Activated naive CD4-positive, alpha-beta T cell treated with anti-CD3 and anti-CD28 coated beads for 36 hours (primary cell): ENCODE results near the gene VWA8. TPM values are rescaled to one million over a fixed set of nuclear protein-coding genes. Genes with fewer than 3 reads are reported as not detected.

Experiments
- CTCF ChIA-PET: fragments of 350-600 bp; sonication (Branson Sonifier 250); formaldehyde crosslinking; loops from one replicate; lab custom pipeline; 2021; ENCODE audit warnings: antibody characterized with exemption; lab: Charles Lee
- DNase-seq: peaks from one replicate; pipeline ENCODE4 v3.0.0-alpha.2; 2020
- H3K27ac Mint-ChIP-seq: one replicate; pipeline ENCODE4 v1.8.0; 2021; ENCODE audit warnings: mild to moderate bottlenecking, mixed read lengths
- H3K27me3 Mint-ChIP-seq: one replicate; pipeline ENCODE4 v1.8.0; 2021; ENCODE audit warnings: low read depth, mixed read lengths
- H3K36me3 Mint-ChIP-seq: one replicate; pipeline ENCODE4 v1.8.0; 2021; ENCODE audit warnings: low read depth, mixed read lengths
- H3K4me1 Mint-ChIP-seq: one replicate; pipeline ENCODE4 v1.8.0; 2021; ENCODE audit warnings: low read depth, mixed read lengths
- H3K4me3 Mint-ChIP-seq: one replicate; pipeline ENCODE4 v1.8.0; 2021; ENCODE audit warnings: mild to moderate bottlenecking, moderate library complexity, mixed read lengths
- H3K9me3 Mint-ChIP-seq: one replicate; pipeline ENCODE4 v1.8.0; 2021; ENCODE audit warnings: mixed read lengths
- intact Hi-C: fragments of 100-400 bp; cut with micrococcal nuclease; formaldehyde crosslinking; loops from one replicate; pipeline ENCODE4 v1.15.1; 2023
- total RNA-seq, 2 experiments: library from RNA; stranded (reverse); gene quantifications; one replicate each; pipeline ENCODE4 v1.2.3, GENCODE V29; 2021

The VWA8 gene
- total RNA-seq, 2 experiments from 2014 or later, result 21.2 to 21.5 TPM

DNA sequence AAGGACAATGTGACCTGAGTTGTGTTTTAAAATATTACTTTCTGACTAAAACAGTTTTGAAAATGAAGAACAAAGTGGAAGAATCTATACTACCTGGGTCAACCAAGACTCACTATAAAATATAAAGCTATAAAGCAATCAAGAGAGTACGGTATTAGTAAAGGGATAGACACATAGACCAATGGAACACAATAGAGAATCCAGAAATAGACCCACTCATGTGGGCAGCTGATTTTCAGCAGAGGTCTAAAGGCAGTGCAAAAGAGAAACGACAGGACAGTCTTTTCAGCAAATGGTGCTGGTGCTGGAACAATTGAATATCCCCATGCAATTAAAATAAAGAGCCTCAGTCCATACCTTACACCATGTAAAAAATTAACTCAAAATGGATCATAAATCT lies 278.9 kb downstream of the VWA8 start:
- Mint-ChIP-seq H3K27me3 (no peaks in the 10 kb centered on the region), H3K27ac (no peak overlapping the region), H3K4me3 (no peak overlapping the region), H3K4me1 (peaks cover 8% of the 10 kb centered on the region), H3K36me3 (peaks cover 33% of the 10 kb centered on the region), H3K9me3 (no peaks in the 10 kb centered on the region)
- CTCF ChIA-PET, result interaction anchor here (0.9 kb wide), 1 partner anchor 10 kb away, joined by 3 read pairs; no protein-coding TSS in a partner anchor
- no peak for DNase-seq
- intact Hi-C loops, result no loop called here

- H3K9me3 Mint-ChIP-seq, result no peaks in the 10 kb centered on the region
- no peak for DNase-seq
- H3K4me3 Mint-ChIP-seq, result no peak overlapping the region
- H3K27ac Mint-ChIP-seq, result no peak overlapping the region
- intact Hi-C loops, result no loop called here
- H3K4me1 Mint-ChIP-seq, result peaks cover 8% of the 10 kb centered on the region
- H3K36me3 Mint-ChIP-seq, result peaks cover 32% of the 10 kb centered on the region
- CTCF ChIA-PET, result interaction anchor here (0.9 kb wide), 1 partner anchor 9 kb away, joined by 3 read pairs; no protein-coding TSS in a partner anchor
- H3K27me3 Mint-ChIP-seq, result no peaks in the 10 kb centered on the region
These were observed 279.3 kb downstream of the VWA8 start for GRCh38 chr13:41681587-41681986.

- no peak for DNase-seq
- peaks cover 8% of the 10 kb centered on the region for H3K4me1 Mint-ChIP-seq
- no peak overlapping the region for H3K27ac Mint-ChIP-seq
- H3K9me3 Mint-ChIP-seq, result no peaks in the 10 kb centered on the region
- H3K4me3 Mint-ChIP-seq, result no peak overlapping the region
- peaks cover 28% of the 10 kb centered on the region for H3K36me3 Mint-ChIP-seq
- intact Hi-C loops, result no loop called here
- CTCF ChIA-PET, result no interaction called here
- H3K27me3 Mint-ChIP-seq, result no peaks in the 10 kb centered on the region
These were observed 280.0 kb downstream of the VWA8 start for GRCh38 chr13:41680900-41681299.

DNA sequence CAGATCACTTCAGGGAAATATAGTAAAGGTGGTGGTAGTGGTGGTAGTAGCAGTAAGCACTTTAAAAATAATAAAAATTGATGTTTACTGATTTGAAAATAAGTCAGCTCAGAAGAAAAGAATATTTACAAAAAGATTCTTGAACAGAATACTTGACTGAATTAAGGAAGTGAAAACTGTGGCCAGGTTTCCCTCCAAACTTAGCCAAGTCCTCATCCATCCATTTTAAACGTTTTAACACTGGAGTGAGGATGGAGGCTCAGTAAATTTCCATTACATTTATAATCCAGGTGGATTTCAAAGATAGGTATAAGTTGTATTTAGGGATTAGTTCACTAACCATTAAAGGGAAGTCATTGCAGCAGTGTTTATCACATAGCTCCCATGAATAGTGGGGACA lies 282.1 kb downstream of the VWA8 start:
- peaks cover 8% of the 10 kb centered on the region for H3K4me1 Mint-ChIP-seq
- no peak for DNase-seq
- no peaks in the 10 kb centered on the region for H3K27me3 Mint-ChIP-seq
- CTCF ChIA-PET, result interaction anchor here (0.6 to 2.4 kb wide), 2 partner anchors 10 to 11 kb away, joined by 3 to 10 read pairs; no protein-coding TSS in a partner anchor
- intact Hi-C loops, result no loop called here
- H3K4me3 Mint-ChIP-seq, result no peak overlapping the region
- no peak overlapping the region for H3K27ac Mint-ChIP-seq
- peaks cover 21% of the 10 kb centered on the region for H3K36me3 Mint-ChIP-seq
- no peaks in the 10 kb centered on the region for H3K9me3 Mint-ChIP-seq

- Mint-ChIP-seq H3K4me1 (peaks cover 8% of the 10 kb centered on the region), H3K27ac (no peak overlapping the region), H3K36me3 (peaks cover 15% of the 10 kb centered on the region), H3K9me3 (no peaks in the 10 kb centered on the region), H3K27me3 (no peaks in the 10 kb centered on the region), H3K4me3 (no peak overlapping the region)
- intact Hi-C loops, result no loop called here
- CTCF ChIA-PET, result interaction anchor here (0.6 to 2.4 kb wide), 3 partner anchors 9 to 434 kb away, joined by 3 to 10 read pairs (median 3); no protein-coding TSS in a partner anchor
- no peak for DNase-seq
These were observed 282.7 kb downstream of the VWA8 start for GRCh38 chr13:41678249-41678648.

GRCh38 chr13:41675306-41675705 lies 285.6 kb downstream of the VWA8 start:
- H3K36me3 Mint-ChIP-seq, result peaks cover 3% of the 10 kb centered on the region
- H3K4me3 Mint-ChIP-seq, result no peak overlapping the region
- peaks cover 2% of the 10 kb centered on the region for H3K4me1 Mint-ChIP-seq
- no peak overlapping the region for H3K27ac Mint-ChIP-seq
- no peak for DNase-seq
- H3K9me3 Mint-ChIP-seq, result no peaks in the 10 kb centered on the region
- intact Hi-C loops, result no loop called here
- no peaks in the 10 kb centered on the region for H3K27me3 Mint-ChIP-seq
- CTCF ChIA-PET, result interaction anchor here (0.5 to 1.2 kb wide), 2 partner anchors 54 to 156 kb away, joined by 3 to 4 read pairs; no protein-coding TSS in a partner anchor

GRCh38 chr13:41674246-41674645 lies 286.7 kb downstream of the VWA8 start:
- intact Hi-C loops, result no loop called here
- no peak for DNase-seq
- Mint-ChIP-seq H3K4me3 (no peak overlapping the region), H3K9me3 (no peaks in the 10 kb centered on the region), H3K27ac (no peak overlapping the region), H3K4me1 (no peaks in the 10 kb centered on the region), H3K27me3 (no peaks in the 10 kb centered on the region), H3K36me3 (peaks cover 3% of the 10 kb centered on the region)
- CTCF ChIA-PET, result interaction anchor here (0.5 to 0.7 kb wide), 2 partner anchors 78 to 88 kb away, joined by 3 read pairs; no protein-coding TSS in a partner anchor

DNA sequence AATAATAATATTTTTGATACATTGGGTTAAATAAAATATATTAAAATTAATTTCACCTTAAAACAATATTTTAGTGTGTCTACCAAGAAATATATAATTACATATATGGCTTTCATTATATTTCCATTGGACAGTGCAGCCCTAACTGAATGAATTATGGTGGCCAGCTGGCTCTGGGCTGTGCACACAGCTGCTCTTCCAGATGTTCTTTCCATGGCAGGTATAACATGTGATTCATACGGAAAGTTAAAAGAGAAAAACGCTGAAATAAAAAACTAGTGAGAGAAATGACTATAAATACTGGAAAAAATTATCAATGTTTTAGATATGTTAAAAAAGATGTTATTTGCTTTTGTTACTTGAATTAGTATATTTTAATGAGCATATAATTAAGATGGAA lies 287.3 kb downstream of the VWA8 start:
- peaks cover 3% of the 10 kb centered on the region for H3K36me3 Mint-ChIP-seq
- H3K27me3 Mint-ChIP-seq, result no peaks in the 10 kb centered on the region
- no peak overlapping the region for H3K27ac Mint-ChIP-seq
- CTCF ChIA-PET, result interaction anchor here (0.7 kb wide), 1 partner anchor 77 kb away, joined by 3 read pairs; no protein-coding TSS in a partner anchor
- no peaks in the 10 kb centered on the region for H3K9me3 Mint-ChIP-seq
- H3K4me3 Mint-ChIP-seq, result no peak overlapping the region
- no peaks in the 10 kb centered on the region for H3K4me1 Mint-ChIP-seq
- intact Hi-C loops, result no loop called here
- DNase-seq, result no peak

- intact Hi-C loops, result no loop called here
- no peak overlapping the region for H3K27ac Mint-ChIP-seq
- H3K4me1 Mint-ChIP-seq, result no peaks in the 10 kb centered on the region
- CTCF ChIA-PET, result interaction anchor here (0.7 kb wide), 1 partner anchor 442 kb away, joined by 3 read pairs; no protein-coding TSS in a partner anchor
- no peaks in the 10 kb centered on the region for H3K9me3 Mint-ChIP-seq
- peaks cover 2% of the 10 kb centered on the region for H3K36me3 Mint-ChIP-seq
- H3K27me3 Mint-ChIP-seq, result no peaks in the 10 kb centered on the region
- no peak for DNase-seq
- H3K4me3 Mint-ChIP-seq, result no peak overlapping the region
These were observed 290.0 kb downstream of the VWA8 start for GRCh38 chr13:41670873-41671443.

DNA sequence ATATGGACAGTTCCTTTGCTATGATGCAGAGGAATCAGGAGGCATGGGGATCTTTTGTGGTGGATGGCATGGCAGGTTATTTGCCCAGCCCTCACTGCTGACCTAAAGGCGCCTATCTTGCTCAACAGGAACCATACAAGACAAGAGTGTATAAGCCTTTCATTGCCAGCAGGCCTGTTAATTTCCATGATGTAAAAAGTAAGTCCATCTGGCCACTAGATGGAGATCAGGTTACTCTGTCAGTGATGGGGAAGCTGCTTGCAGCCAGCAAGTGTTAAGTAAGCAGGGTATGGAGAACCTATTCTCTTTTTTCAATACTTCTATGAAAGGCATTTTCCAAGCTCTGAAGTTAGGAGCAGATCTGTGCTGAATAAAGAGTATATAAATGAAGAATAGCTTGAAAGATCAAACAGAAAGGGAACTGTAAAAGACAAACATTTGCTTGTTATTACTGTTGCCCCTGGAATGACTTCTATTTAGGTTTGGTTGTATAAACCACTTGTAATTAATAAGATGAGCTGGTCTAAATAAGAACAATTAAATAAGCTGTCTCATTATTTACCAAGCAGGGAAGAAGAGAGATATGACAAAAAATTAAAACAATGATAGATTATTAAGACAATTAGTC lies 292.7 kb downstream of the VWA8 start:
- H3K4me3 Mint-ChIP-seq, result no peak overlapping the region
- no peaks in the 10 kb centered on the region for H3K4me1 Mint-ChIP-seq
- no peaks in the 10 kb centered on the region for H3K27me3 Mint-ChIP-seq
- intact Hi-C loops, result loop anchor here (1.0 to 10.0 kb wide), 4 partner anchors 237 to 548 kb away; no protein-coding TSS in a partner anchor
- H3K9me3 Mint-ChIP-seq, result no peaks in the 10 kb centered on the region
- H3K36me3 Mint-ChIP-seq, result peaks cover 2% of the 10 kb centered on the region
- no peak overlapping the region for H3K27ac Mint-ChIP-seq
- CTCF ChIA-PET, result interaction anchor here (0.6 to 5.2 kb wide), 27 partner anchors 9 to 658 kb away, joined by 3 to 57 read pairs (median 3); no protein-coding TSS in a partner anchor
- peak; percentile 52 for DNase-seq

GRCh38 chr13:41666644-41667043 lies 294.3 kb downstream of the VWA8 start:
- Mint-ChIP-seq H3K4me1 (no peaks in the 10 kb centered on the region), H3K27me3 (no peaks in the 10 kb centered on the region), H3K9me3 (no peaks in the 10 kb centered on the region), H3K36me3 (peaks cover 2% of the 10 kb centered on the region), H3K4me3 (no peak overlapping the region), H3K27ac (no peak overlapping the region)
- intact Hi-C loops, result loop anchor here (10.0 kb wide), 1 partner anchor 238 kb away; no protein-coding TSS in a partner anchor
- DNase-seq, result no peak
- CTCF ChIA-PET, result interaction anchor here (0.6 to 5.2 kb wide), 4 partner anchors 37 to 827 kb away, joined by 3 to 57 read pairs (median 3); no protein-coding TSS in a partner anchor

DNA sequence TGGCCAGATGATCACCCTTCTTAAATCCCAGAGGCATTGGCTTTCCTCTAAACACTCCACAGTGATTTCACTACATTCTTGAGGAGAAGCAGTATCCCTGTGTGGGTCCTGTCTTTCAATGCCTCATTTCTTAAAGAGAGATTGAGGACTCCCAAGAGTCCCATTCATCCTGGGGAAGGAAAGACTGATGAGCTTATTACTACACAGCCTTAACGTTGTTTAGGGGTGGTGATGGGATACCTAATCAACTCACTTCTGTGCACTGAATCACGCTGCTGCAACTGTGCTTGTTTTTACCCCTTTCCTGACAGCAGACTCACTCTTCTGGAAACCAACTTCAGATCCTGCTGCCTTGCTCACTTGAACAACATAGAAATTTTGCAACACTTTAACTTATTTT lies 300.5 kb downstream of the VWA8 start:
- intact Hi-C loops, result loop anchor here (10.0 kb wide), 1 partner anchor 244 kb away; no protein-coding TSS in a partner anchor
- H3K27ac Mint-ChIP-seq, result no peak overlapping the region

More for the DNA sequence above, 300.5 kb downstream of the VWA8 start:
- CTCF ChIA-PET, result no interaction called here
- Mint-ChIP-seq H3K9me3 (no peaks in the 10 kb centered on the region), H3K4me1 (peaks cover 15% of the 10 kb centered on the region), H3K36me3 (no peaks in the 10 kb centered on the region), H3K4me3 (no peak overlapping the region), H3K27me3 (no peaks in the 10 kb centered on the region)
- DNase-seq, result no peak
